ENCODE measurements around the gene ITIH5. TPM values are rescaled to one million over a fixed set of nuclear protein-coding genes. Genes with fewer than 3 reads are reported as not detected.

Gene ITIH5
- total and polyA plus RNA-seq, 10 donors, result 0.59 to 5.2 (median 1.7) TPM

DNA sequence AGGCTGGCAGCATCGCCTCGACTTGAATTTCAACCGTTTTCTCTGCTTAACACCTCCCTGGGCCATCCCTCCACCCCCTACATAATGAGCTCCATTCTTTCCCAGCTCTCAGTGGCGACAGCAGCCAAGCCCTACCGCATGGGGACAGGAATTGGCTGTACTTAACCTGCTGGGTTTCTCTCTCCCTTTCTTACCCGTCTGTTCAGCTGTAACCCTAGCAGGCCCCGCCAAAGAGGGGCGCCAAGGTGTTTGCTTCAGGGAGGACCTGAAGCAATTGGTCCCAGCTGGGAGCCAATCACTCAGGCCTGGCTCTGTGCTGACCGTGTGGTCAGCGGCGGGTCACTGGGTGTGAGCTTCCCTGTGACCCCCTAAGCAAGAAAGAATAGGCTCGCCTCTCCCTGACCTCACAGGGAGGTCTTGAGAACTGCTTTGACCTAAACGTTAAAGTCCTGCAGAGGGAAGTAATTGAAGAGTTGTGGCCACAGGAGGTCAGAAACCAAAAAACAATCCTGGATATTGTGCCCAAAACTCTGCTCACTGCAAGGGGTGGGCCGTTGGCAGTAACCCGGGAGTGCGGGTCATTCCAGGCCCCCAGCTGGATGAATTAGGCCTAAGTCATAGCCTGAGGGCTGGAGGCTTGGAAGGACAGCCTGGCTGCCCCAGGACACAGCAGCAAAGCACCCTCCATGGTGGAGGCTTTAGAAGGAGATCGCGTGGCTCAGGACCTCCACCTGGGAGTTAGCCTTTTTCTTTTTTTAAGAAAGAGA, 114.6 kb downstream of the ITIH5 start:
- Histone ChIP-seq H3K9me3 (no peaks in the 10 kb centered on the region), H3K36me3 (no peaks in the 10 kb centered on the region), H3K27me3 (replicated peaks in 1 of 7) (peaks cover 0 to 2% (median 0%) of the 10 kb centered on the region in 7 donors), H3K27ac (no peak overlapping the region), H3K4me1 (peaks cover 0 to 10% (median 0%) of the 10 kb centered on the region in 6 donors), H3K4me3 (no peak overlapping the region)
- intact Hi-C loops (cut with DNase I; ENCODE audit: low total_unique reads), result no loop called here
- TF ChIP-seq POLR2A (IDR thresholded peaks at IDR 0.05) (no peak), POLR2AphosphoS5 (IDR thresholded peaks at IDR 0.05) (no peak)
- TF ChIP-seq, protein P1, sequence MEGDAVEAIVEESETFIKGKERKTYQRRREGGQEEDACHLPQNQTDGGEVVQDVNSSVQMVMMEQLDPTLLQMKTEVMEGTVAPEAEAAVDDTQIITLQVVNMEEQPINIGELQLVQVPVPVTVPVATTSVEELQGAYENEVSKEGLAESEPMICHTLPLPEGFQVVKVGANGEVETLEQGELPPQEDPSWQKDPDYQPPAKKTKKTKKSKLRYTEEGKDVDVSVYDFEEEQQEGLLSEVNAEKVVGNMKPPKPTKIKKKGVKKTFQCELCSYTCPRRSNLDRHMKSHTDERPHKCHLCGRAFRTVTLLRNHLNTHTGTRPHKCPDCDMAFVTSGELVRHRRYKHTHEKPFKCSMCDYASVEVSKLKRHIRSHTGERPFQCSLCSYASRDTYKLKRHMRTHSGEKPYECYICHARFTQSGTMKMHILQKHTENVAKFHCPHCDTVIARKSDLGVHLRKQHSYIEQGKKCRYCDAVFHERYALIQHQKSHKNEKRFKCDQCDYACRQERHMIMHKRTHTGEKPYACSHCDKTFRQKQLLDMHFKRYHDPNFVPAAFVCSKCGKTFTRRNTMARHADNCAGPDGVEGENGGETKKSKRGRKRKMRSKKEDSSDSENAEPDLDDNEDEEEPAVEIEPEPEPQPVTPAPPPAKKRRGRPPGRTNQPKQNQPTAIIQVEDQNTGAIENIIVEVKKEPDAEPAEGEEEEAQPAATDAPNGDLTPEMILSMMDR (IDR thresholded peaks at IDR 0.05 in 8 of 11, conservative IDR thresholded peaks at IDR 0.05 in 3 of 11), result no peak
- no peak for DNase-seq
- 87 to 93% (median 89%) methylated on average over 18 of the region's 18 CpGs for WGBS, 5 donors

GRCh38 chr10:7551289-7551688, 115.5 kb downstream of the ITIH5 start:
- DNase-seq, result no peak
- H3K4me1 ChIP-seq, result peaks cover 0 to 10% (median 0%) of the 10 kb centered on the region in 6 donors
- H3K27ac ChIP-seq, result no peak overlapping the region
- TF ChIP-seq POLR2A (IDR thresholded peaks at IDR 0.05) (no peak), POLR2AphosphoS5 (IDR thresholded peaks at IDR 0.05) (no peak)
- TF ChIP-seq, protein P1 (IDR thresholded peaks at IDR 0.05 in 8 of 11, conservative IDR thresholded peaks at IDR 0.05 in 3 of 11), result no peak
- H3K9me3 ChIP-seq, result no peaks in the 10 kb centered on the region
- intact Hi-C loops (cut with DNase I; ENCODE audit: low total_unique reads), result no loop called here
- no peaks in the 10 kb centered on the region for H3K36me3 ChIP-seq
- WGBS, 5 donors, result 79 to 90% (median 83%) methylated on average over 5 to 6 of the region's 6 CpGs
- H3K27me3 ChIP-seq (replicated peaks in 1 of 7), result no peaks in the 10 kb centered on the region
- no peak overlapping the region for H3K4me3 ChIP-seq

DNA sequence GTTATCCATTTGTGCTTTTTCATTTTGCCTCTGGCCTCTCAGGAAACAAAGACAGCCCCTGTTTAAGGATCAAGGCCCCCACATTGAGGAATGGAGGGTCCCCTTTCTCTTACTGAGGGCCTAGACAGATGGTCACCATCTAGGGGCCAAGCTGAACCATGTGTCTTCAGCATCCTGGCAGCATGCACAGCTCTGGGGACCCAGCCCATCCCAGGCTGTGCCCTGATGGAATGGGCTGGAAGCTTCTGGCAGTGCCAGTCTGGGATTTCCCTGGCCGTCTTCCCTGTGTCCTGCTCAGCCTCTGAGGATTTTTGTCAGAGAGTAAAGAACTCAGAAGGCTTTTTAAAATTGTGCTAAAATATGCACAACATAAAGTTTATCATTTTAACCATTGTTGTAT, 116.8 kb downstream of the ITIH5 start:
- Histone ChIP-seq H3K4me3 (no peak overlapping the region), H3K9me3 (no peaks in the 10 kb centered on the region), H3K27ac (no peak overlapping the region), H3K27me3 (replicated peaks in 1 of 7) (no peaks in the 10 kb centered on the region), H3K36me3 (no peaks in the 10 kb centered on the region), H3K4me1 (peaks cover 0 to 10% (median 0%) of the 10 kb centered on the region in 6 donors)
- WGBS, 5 donors, result 73 to 94% (median 80%) methylated on average over 1 of the region's 1 CpG
- intact Hi-C loops (cut with DNase I; ENCODE audit: low total_unique reads), result no loop called here
- no peak for DNase-seq
- TF ChIP-seq, protein P1 (IDR thresholded peaks at IDR 0.05 in 8 of 11, conservative IDR thresholded peaks at IDR 0.05 in 3 of 11), result no peak
- no peak for TF ChIP-seq POLR2AphosphoS5 (IDR thresholded peaks at IDR 0.05)
- TF ChIP-seq POLR2A (IDR thresholded peaks at IDR 0.05), result no peak

DNA sequence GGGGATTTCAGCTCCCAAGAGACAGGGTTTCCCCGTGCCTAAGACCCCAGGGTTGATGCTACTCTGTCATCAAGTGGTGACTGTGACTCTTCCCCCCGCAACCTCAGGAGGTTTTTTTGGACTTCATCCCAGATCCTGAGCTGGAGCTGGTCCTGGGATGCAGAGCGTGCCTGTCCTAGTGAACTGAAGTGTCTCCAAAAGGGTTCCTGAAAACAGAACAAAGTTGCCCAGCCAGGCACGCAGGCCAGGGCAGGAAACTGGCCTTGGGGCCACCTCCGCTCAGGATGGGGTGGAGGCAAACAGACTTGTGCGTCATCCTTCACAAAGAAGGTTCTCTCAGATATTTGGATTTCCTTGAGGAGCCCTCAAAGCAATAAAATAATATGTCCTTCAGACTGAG, 118.9 kb downstream of the ITIH5 start:
- Histone ChIP-seq H3K4me3 (no peak overlapping the region), H3K27me3 (replicated peaks in 1 of 7) (no peaks in the 10 kb centered on the region), H3K36me3 (no peaks in the 10 kb centered on the region), H3K4me1 (peaks cover 0 to 10% (median 0%) of the 10 kb centered on the region in 6 donors), H3K27ac (peak overlapping the region in 6 of 8 donors; percentile 15 to 51 (median 29)), H3K9me3 (no peaks in the 10 kb centered on the region)
- 54 to 68% (median 66%) methylated on average over 6 of the region's 6 CpGs for WGBS, 5 donors
- TF ChIP-seq, protein P1 (IDR thresholded peaks at IDR 0.05 in 8 of 11, conservative IDR thresholded peaks at IDR 0.05 in 3 of 11), result no peak
- TF ChIP-seq POLR2AphosphoS5 (IDR thresholded peaks at IDR 0.05), result peak; percentile 11 to 75 (median 69)
- intact Hi-C loops (cut with DNase I; ENCODE audit: low total_unique reads), result no loop called here
- no peak for DNase-seq

Measured in spleen (tissue), 11 donors.